Spleen (tissue), 7 donors: ENCODE results near the gene EFNB2.

Experiments
- CTCF ChIP-seq, 11 experiments: fragments of 200-600 bp in 7 of 11; fragments of 450-650 bp in 4 of 11; sonication (generic) in 4 of 11; IDR thresholded peaks in 8 of 11; conservative IDR thresholded peaks in 3 of 11; 1 replicate in 7 of 11; 2 replicates in 4 of 11; pipeline versions ENCODE4 v1.4.0 to v1.8.0; 2016 to 2021; ENCODE audit warnings: antibody characterized with exemption in 11 of 11, inconsistent platforms in 4 of 11, mild to moderate bottlenecking in 1 of 11
- POLR2A ChIP-seq, 3 donors: fragments of 450-650 bp; IDR thresholded peaks; one replicate each; pipeline ENCODE4 v1.5.1; 2017; ENCODE audit warnings: antibody characterized with exemption in 3 of 3, mild to moderate bottlenecking in 1 of 3
- donor health status: DM: no; HTN: no; CAD: no; lungs with moderate emphysema.
- donor health status: DM: no; HTN: no; CAD: no.
- donor health status: DM: no; HTN: no; CAD: no.

GRCh38 chr13:106491463-106491862 lies 44.0 kb downstream of the EFNB2 start:
- TF ChIP-seq POLR2A (IDR thresholded peaks at IDR 0.05) (no peak), CTCF (IDR thresholded peaks at IDR 0.05 in 8 of 11, conservative IDR thresholded peaks at IDR 0.05 in 3 of 11) (no peak)
